CD14-positive monocyte (primary cell): Measurements from ENCODE around the gene WDR47. TPM values are rescaled to one million over a fixed set of nuclear protein-coding genes. Genes with fewer than 3 reads are reported as not detected.
"Not testable (repeated sequence)": the region's sequence is repeated elsewhere in the genome, so short reads cannot be mapped to it uniquely, and the experiment has no call there.

Source experiments
- DNase-seq, 3 donors: peaks; one replicate each; pipeline ENCODE4 v3.0.0-alpha.2; 2011 to 2022
- H2AFZ ChIP-seq: 2 replicates; pipeline ENCODE4 v1.6.0; 2012; ENCODE audit warnings: mild to moderate bottlenecking, low read depth, low read length, inconsistent platforms; ENCODE audit not compliant: insufficient read depth, poor library complexity, severe bottlenecking
- H3K27ac ChIP-seq, 2 donors: 1 replicate in 1 of 2; 2 replicates in 1 of 2; pipeline ENCODE4 v1.5.1; 2012 to 2013; ENCODE audit warnings: low read length in 2 of 2, control low read depth in 1 of 2, inconsistent platforms in 1 of 2, low read depth in 1 of 2, mild to moderate bottlenecking in 1 of 2
- H3K27me3 ChIP-seq, 2 donors: one replicate each; pipeline versions ENCODE4 v1.6.0 to v1.6.1; 2011 to 2013; ENCODE audit warnings: low read length in 2 of 2; ENCODE audit not compliant: control insufficient read depth in 2 of 2, insufficient read depth in 2 of 2
- H3K36me3 ChIP-seq, 2 donors: replicated peaks in 1 of 2; 1 replicate in 1 of 2; 2 replicates in 1 of 2; pipeline versions ENCODE4 v1.5.1 to v1.6.1; 2012 to 2013; ENCODE audit warnings: low read length in 2 of 2, control low read depth in 1 of 2, inconsistent platforms in 1 of 2, mild to moderate bottlenecking in 1 of 2; ENCODE audit not compliant: insufficient read depth in 2 of 2, control insufficient read depth in 1 of 2
- H3K4me1 ChIP-seq, 2 donors: 1 replicate in 1 of 2; 2 replicates in 1 of 2; pipeline versions ENCODE4 v1.5.1 to v1.6.1; 2012 to 2013; ENCODE audit warnings: low read length in 2 of 2, control low read depth in 1 of 2, inconsistent platforms in 1 of 2, mild to moderate bottlenecking in 1 of 2, moderate library complexity in 1 of 2; ENCODE audit not compliant: insufficient read depth in 2 of 2, control insufficient read depth in 1 of 2
- H3K4me2 ChIP-seq: replicated peaks from 2 replicates; pipeline ENCODE3; 2012; ENCODE audit warnings: low read length, moderate library complexity, mild to moderate bottlenecking; ENCODE audit not compliant: poor library complexity, severe bottlenecking; ENCODE audit errors: extremely low read depth
- H3K4me3 ChIP-seq, 3 experiments: fragments of 200-600 bp in 1 of 3; sonication (generic) in 1 of 3; replicated peaks in 1 of 3; 1 replicate in 2 of 3; 2 replicates in 1 of 3; pipeline ENCODE4 v1.5.1; 2011 to 2013; ENCODE audit warnings: low read length in 3 of 3, mild to moderate bottlenecking in 3 of 3, control low read depth in 2 of 3, low read depth in 2 of 3, inconsistent platforms in 1 of 3, moderate library complexity in 1 of 3
- H3K79me2 ChIP-seq: 2 replicates; pipeline ENCODE4 v1.6.0; 2012; ENCODE audit warnings: mild to moderate bottlenecking, control low read depth, inconsistent platforms, low read length, moderate library complexity; ENCODE audit not compliant: insufficient read depth
- H3K9ac ChIP-seq: 2 replicates; pipeline ENCODE4 v1.6.0; 2017; ENCODE audit warnings: low read length, mild to moderate bottlenecking; ENCODE audit not compliant: insufficient read depth, poor library complexity, severe bottlenecking
- H3K9me3 ChIP-seq, 2 donors: replicated peaks in 1 of 2; 1 replicate in 1 of 2; 2 replicates in 1 of 2; pipeline versions ENCODE4 v1.5.1 to v1.6.1; 2012 to 2013; ENCODE audit warnings: low read length in 2 of 2, control low read depth in 1 of 2; ENCODE audit not compliant: control insufficient read depth in 1 of 2, insufficient read depth in 1 of 2
- H4K20me1 ChIP-seq: 2 replicates; pipeline ENCODE4 v1.6.0; 2012; ENCODE audit warnings: mild to moderate bottlenecking, low read length, control low read depth, moderate library complexity; ENCODE audit not compliant: insufficient read depth
- H3K27ac Mint-ChIP-seq, 7 donors: one replicate each; pipeline ENCODE4 v1.8.0; 2020; ENCODE audit warnings: mild to moderate bottlenecking in 7 of 7, mixed read lengths in 7 of 7, moderate library complexity in 6 of 7, inconsistent platforms in 2 of 7
- H3K27me3 Mint-ChIP-seq, 3 donors: one replicate each; pipeline ENCODE4 v1.8.0; 2021 to 2022; ENCODE audit warnings: low read depth in 3 of 3, mild to moderate bottlenecking in 3 of 3, mixed read lengths in 3 of 3, moderate library complexity in 3 of 3, inconsistent platforms in 1 of 3
- H3K36me3 Mint-ChIP-seq, 2 donors: one replicate each; pipeline ENCODE4 v1.8.0; 2020; ENCODE audit warnings: mixed read lengths in 2 of 2, inconsistent platforms in 1 of 2, mild to moderate bottlenecking in 1 of 2
- H3K4me1 Mint-ChIP-seq: one replicate; pipeline ENCODE4 v1.8.0; 2020; ENCODE audit warnings: mild to moderate bottlenecking, mixed read lengths
- H3K4me3 Mint-ChIP-seq, 2 donors: one replicate each; pipeline ENCODE4 v1.8.0; 2020; ENCODE audit warnings: mild to moderate bottlenecking in 2 of 2, mixed read lengths in 2 of 2, moderate library complexity in 1 of 2
- H3K9me3 Mint-ChIP-seq, 7 donors: one replicate each; pipeline ENCODE4 v1.8.0; 2020 to 2022; ENCODE audit warnings: mixed read lengths in 7 of 7, mild to moderate bottlenecking in 6 of 7, moderate library complexity in 6 of 7, inconsistent platforms in 2 of 7
- CTCF ChIP-seq: fragments of 200-600 bp; IDR thresholded peaks from one replicate; pipeline ENCODE4 v1.8.0; 2022; ENCODE audit warnings: antibody characterized with exemption, mild to moderate bottlenecking
- WGBS: methylation state at CpG from one replicate; pipeline ENCODE4 v1.1.5; 2013; ENCODE audit warnings: missing lambda C conversion rate; ENCODE audit not compliant: insufficient coverage; 5-methylcytosine and 5-hydroxymethylcytosine counted together
- intact Hi-C, 2 donors: fragments of 100-400 bp; cut with micrococcal nuclease; formaldehyde crosslinking; loops; one replicate each; pipeline versions ENCODE4 v1.15.0 to v1.15.1; 2023
- polyA plus RNA-seq, 3 donors: library from polyadenylated mRNA; depleted of rRNA in 1 of 3; unstranded in 2 of 3; stranded (reverse) in 1 of 3; fragments of 300-500 nt in 2 of 3; fragments of >200 nt in 1 of 3; fragmentation: Illumina TruSeq in 2 of 3; gene quantifications; 1 replicate in 2 of 3; 2 replicates in 1 of 3; pipeline ENCODE4 v1.2.3, GENCODE V29; 2012 to 2021

WDR47 gene
- polyA plus RNA-seq, 3 donors: 5.2 to 7.6 (median 6.0) TPM

GRCh38 chr1:109024646-109025045 is 17.3 kb downstream of the WDR47 start:
- no peak overlapping the region for H3K27ac ChIP-seq
- H3K4me3 Mint-ChIP-seq: no peak overlapping the region
- H3K9ac ChIP-seq: no peak overlapping the region
- intact Hi-C loops: loop anchor here in 1 of 2 donors (10.0 kb wide), 1 partner anchor 170 kb away; no protein-coding TSS in a partner anchor
- no peaks in the 10 kb centered on the region for H3K27me3 ChIP-seq
- peaks cover 22 to 25% of the 10 kb centered on the region in 2 donors for H3K36me3 Mint-ChIP-seq
- H3K4me2 ChIP-seq: no peak overlapping the region
- no peaks in the 10 kb centered on the region for H3K4me1 Mint-ChIP-seq
- no peaks in the 10 kb centered on the region for H3K9me3 Mint-ChIP-seq
- H3K9me3 ChIP-seq: no peaks in the 10 kb centered on the region
- H3K36me3 ChIP-seq: peaks cover 6 to 18% of the 10 kb centered on the region in 2 donors
- H2AFZ ChIP-seq: no peak overlapping the region
- WGBS: no CpG with 5 or more reads among the region's 2 CpGs
- no peak for TF ChIP-seq CTCF
- no peak overlapping the region for H3K27ac Mint-ChIP-seq
- peaks cover 12% of the 10 kb centered on the region for H4K20me1 ChIP-seq
- no peaks in the 10 kb centered on the region for H3K4me1 ChIP-seq
- DNase-seq: no peak
- no peaks in the 10 kb centered on the region for H3K27me3 Mint-ChIP-seq
- no peak overlapping the region for H3K4me3 ChIP-seq
- peaks cover 24% of the 10 kb centered on the region for H3K79me2 ChIP-seq

GRCh38 chr1:109020693-109021257 is 21.1 kb downstream of the WDR47 start:
- WGBS: no CpG with 5 or more reads among the region's 3 CpGs
- intact Hi-C loops: loop anchor here in 1 of 2 donors (10.0 kb wide), 1 partner anchor 174 kb away; no protein-coding TSS in a partner anchor

GRCh38 chr1:109017719-109018118 is 24.2 kb downstream of the WDR47 start:
- H4K20me1 ChIP-seq, H2AFZ ChIP-seq, H3K79me2 ChIP-seq, H3K27me3 Mint-ChIP-seq, H3K27ac ChIP-seq, H3K9me3 ChIP-seq, H3K4me3 Mint-ChIP-seq, H3K4me1 ChIP-seq, H3K4me2 ChIP-seq, H3K27me3 ChIP-seq, H3K9me3 Mint-ChIP-seq, intact Hi-C loops, H3K4me1 Mint-ChIP-seq, H3K27ac Mint-ChIP-seq, H3K9ac ChIP-seq, H3K4me3 ChIP-seq, DNase-seq: not testable (repeated sequence)
- H3K36me3 Mint-ChIP-seq: peaks cover 50 to 79% of the 10 kb centered on the region in 2 donors
- peaks cover 33 to 61% of the 10 kb centered on the region in 2 donors for H3K36me3 ChIP-seq
- 100% methylated on average over 2 of the region's 6 CpGs for WGBS

More at GRCh38 chr1:109020693-109021257, 21.1 kb downstream of the WDR47 start:
- Histone ChIP-seq H3K27ac (no peak overlapping the region), H3K79me2 (peaks cover 6% of the 10 kb centered on the region), H3K9me3 (peaks cover 0 to 3% of the 10 kb centered on the region in 2 donors), H2AFZ (no peak overlapping the region), H4K20me1 (peaks cover 7% of the 10 kb centered on the region), H3K36me3 (peaks cover 23 to 39% of the 10 kb centered on the region in 2 donors), H3K9ac (no peak overlapping the region), H3K4me2 (no peak overlapping the region), H3K4me1 (no peaks in the 10 kb centered on the region), H3K27me3 (no peaks in the 10 kb centered on the region), H3K4me3 (no peak overlapping the region)
- H3K36me3 Mint-ChIP-seq: peaks cover 41 to 56% of the 10 kb centered on the region in 2 donors
- DNase-seq: no peak
- H3K9me3 Mint-ChIP-seq: peaks cover 0 to 8% (median 2%) of the 10 kb centered on the region in 7 donors
- H3K27ac Mint-ChIP-seq: peak overlapping the region in 2 of 7 donors; percentile 26 to 71
- no peaks in the 10 kb centered on the region for H3K4me1 Mint-ChIP-seq
- no peak for TF ChIP-seq CTCF
- no peak overlapping the region for H3K4me3 Mint-ChIP-seq
- H3K27me3 Mint-ChIP-seq: no peaks in the 10 kb centered on the region
